Measurements from ENCODE around the gene ILDR1. TPM values are rescaled to one million over a fixed set of nuclear protein-coding genes. Genes with fewer than 3 reads are reported as not detected.
A peak's percentile ranks its signal among the peaks of the same experiment; 100 is the strongest.

The ILDR1 gene
- 1.3 and 1.4 TPM in 2 replicates for total RNA-seq

DNA sequence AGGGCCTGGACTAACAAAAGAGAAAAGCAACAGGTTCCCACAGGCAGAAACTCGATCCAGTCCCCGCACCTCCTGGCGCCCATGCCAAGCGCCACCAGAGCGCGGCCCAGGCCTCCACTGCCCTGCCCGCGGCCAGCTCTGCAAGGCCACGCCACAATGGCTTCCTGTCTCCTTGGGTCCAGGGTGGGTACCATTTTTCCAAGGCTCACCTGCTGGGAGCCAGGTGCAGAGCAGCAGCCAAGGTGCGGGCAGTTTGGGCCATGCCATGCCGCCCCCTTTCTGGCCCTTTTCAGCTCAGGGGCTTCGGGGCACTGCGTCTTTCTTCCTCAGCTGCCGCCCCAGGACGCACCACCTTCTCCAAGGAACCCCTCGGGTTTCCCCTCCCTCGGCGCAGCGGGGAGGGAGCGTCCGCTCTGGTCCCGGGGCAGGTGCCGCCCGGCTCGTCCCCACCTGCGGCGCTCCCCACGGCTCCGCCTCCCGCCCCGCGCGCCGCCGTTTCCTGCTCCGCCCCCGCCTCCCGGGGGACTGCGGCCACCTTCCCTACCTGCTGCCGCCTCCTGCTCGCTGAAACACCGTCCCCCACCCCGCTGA lies at the start of gene ILDR1:
Gene ILDR1 (minus strand): TSS at position 437 of the 591 bp plus-strand sequence. CDS start 170 bp downstream, at position 267.
- Mint-ChIP-seq H3K27ac (peak within 1 kb of the TSS; percentile 50), H3K4me3 (peak within 1 kb of the TSS; percentile 77), H3K9me3 (no peaks in the 10 kb centered on the region), H3K4me1 (peaks cover 52% of the 10 kb centered on the region), H3K36me3 (ENCODE audit: low read depth) (no peaks in the 10 kb centered on the region), H3K27me3 (no peaks in the 10 kb centered on the region)
- ChIA-PET CTCF (interaction anchor here (2.3 kb wide), 1 partner anchor 26 kb away, joined by 10 read pairs; no protein-coding TSS in a partner anchor), POLR2A (interaction anchor here (1.8 to 3.3 kb wide), 2 partner anchors 9 to 33 kb away, joined by 4 to 10 read pairs; partner anchors contain the start of gene CD86)
- ATAC-seq (ENCODE audit: low read depth) (peak; percentile 89), DNase-seq (peak; percentile 72)
- intact Hi-C loops (cut with micrococcal nuclease) = loop anchor here (1.0 kb wide), 1 partner anchor 19 kb away; no protein-coding TSS in a partner anchor
- TF ChIP-seq, protein P1, sequence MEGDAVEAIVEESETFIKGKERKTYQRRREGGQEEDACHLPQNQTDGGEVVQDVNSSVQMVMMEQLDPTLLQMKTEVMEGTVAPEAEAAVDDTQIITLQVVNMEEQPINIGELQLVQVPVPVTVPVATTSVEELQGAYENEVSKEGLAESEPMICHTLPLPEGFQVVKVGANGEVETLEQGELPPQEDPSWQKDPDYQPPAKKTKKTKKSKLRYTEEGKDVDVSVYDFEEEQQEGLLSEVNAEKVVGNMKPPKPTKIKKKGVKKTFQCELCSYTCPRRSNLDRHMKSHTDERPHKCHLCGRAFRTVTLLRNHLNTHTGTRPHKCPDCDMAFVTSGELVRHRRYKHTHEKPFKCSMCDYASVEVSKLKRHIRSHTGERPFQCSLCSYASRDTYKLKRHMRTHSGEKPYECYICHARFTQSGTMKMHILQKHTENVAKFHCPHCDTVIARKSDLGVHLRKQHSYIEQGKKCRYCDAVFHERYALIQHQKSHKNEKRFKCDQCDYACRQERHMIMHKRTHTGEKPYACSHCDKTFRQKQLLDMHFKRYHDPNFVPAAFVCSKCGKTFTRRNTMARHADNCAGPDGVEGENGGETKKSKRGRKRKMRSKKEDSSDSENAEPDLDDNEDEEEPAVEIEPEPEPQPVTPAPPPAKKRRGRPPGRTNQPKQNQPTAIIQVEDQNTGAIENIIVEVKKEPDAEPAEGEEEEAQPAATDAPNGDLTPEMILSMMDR (IDR thresholded peaks at IDR 0.05) = no peak

DNA sequence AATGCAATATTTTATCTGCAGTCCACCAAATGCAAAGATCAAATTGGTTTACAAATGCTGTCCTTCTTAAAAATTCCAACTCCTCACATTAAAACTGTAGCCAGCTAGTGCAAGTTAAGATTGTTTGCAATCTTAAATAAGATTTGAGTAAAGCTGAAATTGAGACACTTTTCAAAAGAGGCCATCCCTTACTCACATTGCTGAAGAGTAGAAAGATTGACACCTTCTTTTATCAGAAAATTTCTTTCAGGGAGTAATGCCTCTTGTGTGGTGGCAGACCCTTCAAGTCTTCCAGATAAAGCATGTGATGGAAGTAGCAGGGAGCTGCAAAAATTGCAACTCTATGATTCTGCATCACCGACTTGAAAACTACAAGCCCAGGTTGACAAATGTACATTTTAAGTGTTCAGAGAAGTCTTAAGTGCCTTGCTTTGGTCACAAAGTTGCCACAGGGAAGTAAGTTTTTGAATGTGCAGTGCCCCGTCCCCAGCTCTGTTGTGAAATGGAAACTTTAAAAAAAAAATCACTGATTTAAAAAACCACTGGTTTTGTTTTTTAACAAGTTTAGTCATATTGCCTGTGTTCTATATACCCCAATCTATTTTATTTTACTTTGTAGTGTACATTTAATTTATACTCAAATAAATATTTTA lies 45.7 kb upstream of the ILDR1 start:
- no peaks in the 10 kb centered on the region for H3K9me3 Mint-ChIP-seq
- H3K27ac Mint-ChIP-seq = peak overlapping the region; percentile 72
- peaks cover 59% of the 10 kb centered on the region for H3K4me1 Mint-ChIP-seq
- ChIA-PET CTCF (no interaction called here), POLR2A (interaction anchor here (0.7 to 0.9 kb wide), 2 partner anchors 10 to 11 kb away, joined by 3 to 5 read pairs; no protein-coding TSS in a partner anchor)
- no peaks in the 10 kb centered on the region for H3K36me3 Mint-ChIP-seq (ENCODE audit: low read depth)
- TF ChIP-seq, protein P1 (IDR thresholded peaks at IDR 0.05) = no peak
- peak overlapping the region; percentile 54 for H3K4me3 Mint-ChIP-seq
- peak; percentile 61 for ATAC-seq (ENCODE audit: low read depth)
- DNase-seq = no peak
- H3K27me3 Mint-ChIP-seq = no peaks in the 10 kb centered on the region
- intact Hi-C loops (cut with micrococcal nuclease) = loop anchor here (1.0 to 2.0 kb wide), 3 partner anchors 10 to 15 kb away; partner anchors contain the start of gene CD86

DNA sequence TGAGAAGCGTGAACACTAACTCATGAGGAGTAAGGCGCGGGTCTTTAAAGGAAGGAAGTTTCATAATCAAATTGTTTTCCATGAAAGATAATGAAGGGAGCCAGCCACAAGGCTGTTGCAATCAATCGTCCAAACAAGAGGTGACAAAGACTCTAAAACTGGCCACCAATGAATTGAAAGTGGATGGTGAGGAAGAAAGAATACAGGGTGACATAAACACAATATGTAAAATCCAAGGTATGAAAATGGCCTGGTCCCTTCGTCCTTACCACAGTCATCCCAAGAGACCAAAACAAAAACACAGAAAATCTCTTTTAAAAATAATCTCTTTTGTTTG lies 45.1 kb upstream of the ILDR1 start:
- Mint-ChIP-seq H3K4me1 (peaks cover 59% of the 10 kb centered on the region), H3K4me3 (peak overlapping the region; percentile 54), H3K9me3 (no peaks in the 10 kb centered on the region), H3K27ac (peak overlapping the region; percentile 72), H3K36me3 (ENCODE audit: low read depth) (no peaks in the 10 kb centered on the region), H3K27me3 (no peaks in the 10 kb centered on the region)
- ATAC-seq (ENCODE audit: low read depth) = peak; percentile 35
- POLR2A ChIA-PET = interaction anchor here (0.9 kb wide), 1 partner anchor 10 kb away, joined by 5 read pairs; no protein-coding TSS in a partner anchor
- no peak for DNase-seq
- intact Hi-C loops (cut with micrococcal nuclease) = loop anchor here (1.0 kb wide), 1 partner anchor 12 kb away; the partner anchor contains the start of gene CD86
- TF ChIP-seq, protein P1 (IDR thresholded peaks at IDR 0.05) = no peak
- CTCF ChIA-PET = no interaction called here

DNA sequence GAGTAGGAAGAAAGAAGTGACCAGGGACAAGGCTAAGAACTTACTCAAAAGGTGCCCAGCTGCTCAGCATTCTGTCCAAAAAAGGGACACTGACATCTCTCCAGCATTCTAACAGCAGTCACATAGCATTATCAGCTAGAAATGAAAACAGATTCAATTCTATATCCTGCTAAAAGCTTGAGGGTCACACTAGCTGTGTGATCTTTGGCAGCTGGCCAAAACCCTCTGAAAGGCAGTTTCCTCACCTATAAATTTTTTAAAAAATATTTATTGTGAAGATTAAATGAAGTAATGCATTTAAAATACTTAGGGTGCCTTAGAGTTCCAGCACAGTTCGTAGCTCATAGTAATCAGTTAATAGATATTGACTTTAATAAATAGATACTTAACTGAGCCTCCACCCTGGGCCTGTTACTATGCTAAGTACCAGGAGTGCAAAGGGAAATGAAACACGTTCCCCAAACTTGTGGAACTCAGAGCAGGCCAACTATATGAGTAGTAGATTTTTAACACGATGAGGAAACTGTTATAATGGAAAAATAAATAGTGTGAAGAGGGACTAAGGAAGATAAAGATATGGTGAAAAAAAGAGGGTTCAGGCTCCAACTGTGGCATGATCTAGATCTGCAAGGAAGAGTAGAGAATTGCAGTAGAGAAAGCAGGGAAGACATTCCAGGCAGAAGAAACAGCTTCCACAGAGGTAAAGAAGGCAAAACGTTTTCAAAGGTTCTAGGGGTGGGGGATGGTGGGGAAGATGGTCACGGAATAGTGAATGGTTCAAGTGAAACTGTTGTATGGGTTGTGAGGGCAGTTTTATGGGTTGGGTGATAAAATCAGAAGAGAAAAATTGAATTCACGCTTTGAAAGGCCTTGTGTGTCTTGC lies 44.5 kb upstream of the ILDR1 start:
- H3K9me3 Mint-ChIP-seq = no peaks in the 10 kb centered on the region
- peak overlapping the region; percentile 54 for H3K4me3 Mint-ChIP-seq
- H3K4me1 Mint-ChIP-seq = peaks cover 59% of the 10 kb centered on the region
- peak overlapping the region; percentile 72 for H3K27ac Mint-ChIP-seq
- intact Hi-C loops (cut with micrococcal nuclease) = loop anchor here (1.0 kb wide), 1 partner anchor 11 kb away; the partner anchor contains the start of gene CD86
- ATAC-seq (ENCODE audit: low read depth) = no peak
- CTCF ChIA-PET = interaction anchor here (1.2 to 3.1 kb wide), 3 partner anchors 11 to 71 kb away, joined by 3 to 10 read pairs (median 6); no protein-coding TSS in a partner anchor
- POLR2A ChIA-PET = interaction anchor here (1.0 to 3.7 kb wide), 3 partner anchors 11 to 62 kb away, joined by 3 to 26 read pairs (median 19); partner anchors contain the start of gene CD86
- H3K36me3 Mint-ChIP-seq (ENCODE audit: low read depth) = no peaks in the 10 kb centered on the region
- TF ChIP-seq, protein P1 (IDR thresholded peaks at IDR 0.05) = no peak
- DNase-seq = no peak
- no peaks in the 10 kb centered on the region for H3K27me3 Mint-ChIP-seq
